BJ (cell line): ENCODE measurements around the gene CCNG2. TPM values are rescaled to one million over a fixed set of nuclear protein-coding genes. Genes with fewer than 3 reads are reported as not detected.

Experiments used
- CTCF ChIA-PET: fragments of 350-600 bp; formaldehyde crosslinking; extraction: SDS; loops from one replicate; lab custom pipeline; 2021; ENCODE audit warnings: antibody characterized with exemption, inconsistent platforms; lab: Yijun Ruan, JAX
- POLR2A ChIA-PET: fragments of 300-600 bp; sonication (Branson Sonifier 250); formaldehyde crosslinking; extraction: SDS; loops from one replicate; lab custom pipeline; 2021; ENCODE audit warnings: antibody characterized with exemption; lab: Charles Lee
- DNase-seq: peaks from one replicate; pipeline ENCODE4 v3.0.0-alpha.2; 2011; ENCODE audit warnings: low read depth
- H3K27me3 ChIP-seq: 2 replicates; pipeline ENCODE4 v1.6.0; 2011; ENCODE audit warnings: low read length; ENCODE audit not compliant: control insufficient read depth, insufficient read depth
- H3K36me3 ChIP-seq: 2 replicates; pipeline ENCODE4 v1.5.1; 2011; ENCODE audit warnings: low read length; ENCODE audit not compliant: control insufficient read depth, insufficient read depth
- H3K4me3 ChIP-seq: 2 replicates; pipeline ENCODE4 v1.5.1; 2011; ENCODE audit warnings: low read depth, mild to moderate bottlenecking, control low read depth, low read length
- polyA plus RNA-seq: library from polyadenylated mRNA; depleted of rRNA; stranded (reverse); fragments of >200 nt; gene quantifications from 2 replicates; pipeline ENCODE4 v1.2.3, GENCODE V29; 2011
- TF ChIP-seq, protein P1 (sequence below): IDR thresholded peaks from 2 replicates; pipeline ENCODE4 v1.5.1; 2011; ENCODE audit warnings: low read depth, mild to moderate bottlenecking, control low read depth, inconsistent platforms, low read length, moderate library complexity; ENCODE audit not compliant: insufficient read depth

CCNG2 gene
- polyA plus RNA-seq, 1 experiment: 9.0 TPM

DNA sequence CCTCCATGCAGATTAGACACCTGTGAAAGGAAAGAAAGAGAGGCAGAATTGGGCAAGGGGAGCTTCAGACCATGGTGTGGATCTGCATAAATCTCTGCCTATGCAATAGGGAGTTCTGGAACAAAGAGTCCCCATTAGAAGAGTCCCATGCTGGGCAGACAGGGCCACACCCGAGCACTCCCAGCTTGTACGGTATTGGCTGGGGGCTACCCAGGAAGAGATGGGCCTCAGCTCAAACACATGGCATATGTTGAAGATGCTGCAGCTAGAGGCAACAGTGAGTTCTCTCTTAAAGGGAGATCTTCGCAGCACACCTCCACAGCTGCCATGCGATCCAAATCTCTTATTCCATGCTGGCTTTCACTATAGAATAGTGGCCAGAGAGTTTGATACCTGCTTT lies 24.7 kb downstream of the CCNG2 start:
- Histone ChIP-seq H3K4me3 (no peak overlapping the region), H3K27me3 (peaks cover 19% of the 10 kb centered on the region)
- CTCF ChIA-PET: interaction anchor here (1.1 kb wide), 1 partner anchor 46 kb away, joined by 3 read pairs; no protein-coding TSS in a partner anchor

DNA sequence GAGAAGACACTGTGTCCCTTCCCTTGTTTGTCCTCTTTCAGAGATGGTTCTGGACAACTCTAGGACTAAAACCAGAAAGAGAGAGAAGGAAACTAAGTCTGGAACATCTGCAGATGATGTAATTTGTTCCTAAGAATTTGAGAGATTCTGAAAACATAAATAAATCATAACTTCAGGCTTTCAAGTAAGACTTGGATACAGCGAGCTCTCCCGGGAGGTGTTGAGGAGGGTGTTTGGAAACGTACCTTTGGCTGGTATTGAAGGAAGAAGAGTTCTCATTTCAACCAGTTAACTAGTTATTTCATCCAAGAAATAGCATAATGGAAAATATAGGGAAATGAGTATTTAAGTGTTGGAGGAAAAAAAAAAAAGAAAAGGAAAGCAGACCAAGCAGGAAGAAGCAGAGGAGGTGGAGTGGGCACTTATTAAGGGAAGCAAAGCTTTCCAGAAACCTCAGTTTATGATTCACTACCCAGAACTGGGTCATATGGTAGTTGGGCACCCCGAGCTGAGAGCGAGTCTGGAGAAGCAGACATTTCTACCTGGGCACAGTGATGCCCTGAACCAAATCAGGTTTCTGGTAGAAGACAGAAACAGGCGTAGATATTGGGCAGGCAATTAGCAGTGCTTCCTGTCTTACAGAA lies 26.9 kb downstream of the CCNG2 start:
- Histone ChIP-seq H3K4me3 (no peak overlapping the region), H3K27me3 (peaks cover 13% of the 10 kb centered on the region), H3K36me3 (no peaks in the 10 kb centered on the region)
- ChIA-PET CTCF (interaction anchor here (1.0 kb wide), 1 partner anchor 10 kb away, joined by 3 read pairs; no protein-coding TSS in a partner anchor), POLR2A (no interaction called here)
- DNase-seq: no peak
- TF ChIP-seq, protein P1, sequence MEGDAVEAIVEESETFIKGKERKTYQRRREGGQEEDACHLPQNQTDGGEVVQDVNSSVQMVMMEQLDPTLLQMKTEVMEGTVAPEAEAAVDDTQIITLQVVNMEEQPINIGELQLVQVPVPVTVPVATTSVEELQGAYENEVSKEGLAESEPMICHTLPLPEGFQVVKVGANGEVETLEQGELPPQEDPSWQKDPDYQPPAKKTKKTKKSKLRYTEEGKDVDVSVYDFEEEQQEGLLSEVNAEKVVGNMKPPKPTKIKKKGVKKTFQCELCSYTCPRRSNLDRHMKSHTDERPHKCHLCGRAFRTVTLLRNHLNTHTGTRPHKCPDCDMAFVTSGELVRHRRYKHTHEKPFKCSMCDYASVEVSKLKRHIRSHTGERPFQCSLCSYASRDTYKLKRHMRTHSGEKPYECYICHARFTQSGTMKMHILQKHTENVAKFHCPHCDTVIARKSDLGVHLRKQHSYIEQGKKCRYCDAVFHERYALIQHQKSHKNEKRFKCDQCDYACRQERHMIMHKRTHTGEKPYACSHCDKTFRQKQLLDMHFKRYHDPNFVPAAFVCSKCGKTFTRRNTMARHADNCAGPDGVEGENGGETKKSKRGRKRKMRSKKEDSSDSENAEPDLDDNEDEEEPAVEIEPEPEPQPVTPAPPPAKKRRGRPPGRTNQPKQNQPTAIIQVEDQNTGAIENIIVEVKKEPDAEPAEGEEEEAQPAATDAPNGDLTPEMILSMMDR: no peak

More for the DNA sequence above, 24.7 kb downstream of the CCNG2 start:
- H3K36me3 ChIP-seq: no peaks in the 10 kb centered on the region
- POLR2A ChIA-PET: no interaction called here
- TF ChIP-seq, protein P1: no peak
- no peak for DNase-seq

DNA sequence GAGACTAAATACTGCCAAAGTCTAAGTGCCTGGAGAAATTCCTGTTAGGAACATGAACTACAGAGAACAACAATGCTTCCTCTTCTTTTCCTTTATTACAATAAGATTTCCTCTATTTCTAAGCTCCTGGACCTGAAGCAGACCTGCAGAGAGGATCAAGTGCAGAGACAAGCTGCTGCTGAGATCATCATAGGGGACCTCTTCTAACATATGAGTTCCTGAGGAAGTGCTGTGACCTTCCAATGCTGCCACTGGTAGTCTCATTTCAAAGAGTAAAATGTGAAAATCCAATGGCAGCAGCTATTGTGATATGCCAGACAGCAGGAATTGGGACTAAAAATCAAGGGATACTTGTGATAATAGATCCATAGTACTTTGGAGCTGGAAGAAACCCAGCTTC lies 28.0 kb downstream of the CCNG2 start:
- H3K36me3 ChIP-seq: no peaks in the 10 kb centered on the region
- ChIA-PET POLR2A (no interaction called here), CTCF (interaction anchor here (1.3 to 1.6 kb wide), 2 partner anchors 19 to 90 kb away, joined by 3 to 5 read pairs; no protein-coding TSS in a partner anchor)
- peaks cover 13% of the 10 kb centered on the region for H3K27me3 ChIP-seq
- no peak for DNase-seq
- TF ChIP-seq, protein P1: no peak
- no peak overlapping the region for H3K4me3 ChIP-seq

DNA sequence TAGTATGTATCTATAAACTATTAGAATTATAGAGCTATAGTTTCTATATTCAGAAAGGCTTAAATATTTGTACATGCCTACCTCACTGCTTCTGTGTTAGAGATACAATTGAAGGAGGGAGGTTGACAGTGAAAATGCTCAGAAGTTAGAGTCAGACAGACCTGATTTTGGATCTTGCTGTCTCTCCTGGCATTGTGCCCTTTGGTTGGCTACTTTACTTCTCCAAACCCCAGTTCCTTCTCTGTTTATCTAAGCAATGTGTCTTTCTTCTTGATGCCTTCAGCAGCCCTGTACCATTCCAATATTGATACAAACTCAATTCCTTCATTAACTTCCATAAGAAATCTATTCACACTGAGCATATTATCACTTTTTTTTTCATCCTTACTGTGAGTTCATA lies 28.7 kb downstream of the CCNG2 start:
- ChIA-PET POLR2A (interaction anchor here (0.6 kb wide), 1 partner anchor 93 kb away, joined by 4 read pairs; no protein-coding TSS in a partner anchor), CTCF (interaction anchor here (1.3 to 1.6 kb wide), 2 partner anchors 18 to 90 kb away, joined by 3 to 5 read pairs; no protein-coding TSS in a partner anchor)
- DNase-seq: no peak
- TF ChIP-seq, protein P1: no peak
- peaks cover 13% of the 10 kb centered on the region for H3K27me3 ChIP-seq
- H3K4me3 ChIP-seq: no peak overlapping the region
- H3K36me3 ChIP-seq: no peaks in the 10 kb centered on the region

DNA sequence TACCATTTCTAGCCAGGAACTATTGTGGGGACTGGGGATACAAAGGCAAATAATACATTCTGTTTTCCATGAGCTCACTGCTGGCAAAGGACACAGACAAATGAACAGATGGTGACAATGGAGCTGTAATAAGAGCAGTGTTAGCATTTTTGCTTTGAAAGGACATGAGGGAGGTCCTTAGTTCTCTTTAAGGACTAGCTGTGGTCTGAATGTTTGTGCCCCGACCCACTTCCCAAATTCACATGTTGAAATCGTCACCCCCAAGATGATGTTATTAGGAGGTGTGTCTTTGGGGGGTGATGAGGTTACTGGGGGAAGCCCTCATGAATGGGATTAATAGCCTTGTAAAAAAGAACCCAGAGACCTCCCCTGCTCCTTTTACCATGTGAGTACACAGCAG lies 30.3 kb downstream of the CCNG2 start:
- DNase-seq: no peak
- POLR2A ChIA-PET: no interaction called here

More for the DNA sequence above, 30.3 kb downstream of the CCNG2 start:
- TF ChIP-seq, protein P1: no peak
- Histone ChIP-seq H3K36me3 (no peaks in the 10 kb centered on the region), H3K27me3 (peaks cover 9% of the 10 kb centered on the region), H3K4me3 (no peak overlapping the region)
- CTCF ChIA-PET: interaction anchor here (1.3 kb wide), 1 partner anchor 16 kb away, joined by 4 read pairs; no protein-coding TSS in a partner anchor
